ENCODE measurements around the gene EGFLAM. TPM values are rescaled to one million over a fixed set of nuclear protein-coding genes. Genes with fewer than 3 reads are reported as not detected.

The EGFLAM gene
- total and polyA plus RNA-seq, 10 of the 15 experiments (the other 5 are each of a cell fraction or from before 2014, with no cell fraction given), result 0.37 TPM; not detected in 9

GRCh38 chr5:38403406-38403805 lies 145.0 kb downstream of the EGFLAM start:
- no peak overlapping the region for H3K27ac ChIP-seq (ENCODE audit: control insufficient read depth, insufficient read depth)
- no peaks in the 10 kb centered on the region for H3K36me3 ChIP-seq (ENCODE audit: control insufficient read depth in 2 of 2, insufficient read depth in 2 of 2, low read length in 1 of 2)
- RAD21 ChIA-PET (ENCODE audit: unreplicated experiment), result no interaction called here
- SMC1A ChIA-PET (ENCODE audit: uncharacterized antibody, unreplicated experiment), result no interaction called here
- ATAC-seq (no peak), FAIRE-seq (no peak), DNase-seq (ENCODE audit: low read depth, low spot score) (no peak)
- CTCF ChIA-PET, result no interaction called here
- H3K9me3 ChIP-seq (replicated peaks; ENCODE audit: control insufficient read depth, insufficient read depth, low read length), result no peaks in the 10 kb centered on the region
- H3K9ac ChIP-seq (ENCODE audit: control insufficient read depth, insufficient read depth, low read length), result no peak overlapping the region
- in situ Hi-C loops (cut with MboI), result no loop called here
- H3K4me1 ChIP-seq (ENCODE audit: control insufficient read depth, insufficient read depth, low read length), result no peaks in the 10 kb centered on the region
- no peak overlapping the region for H3K4me3 ChIP-seq
- no peak for TF ChIP-seq JUND (IDR thresholded peaks at IDR 0.05; ENCODE audit: low read depth, low read length)
- peaks cover 0 to 5% of the 10 kb centered on the region in 2 experiments; a peak in 2 of 4 replicates for H3K27me3 ChIP-seq (replicated peaks in 1 of 2; ENCODE audit: control insufficient read depth in 2 of 2, insufficient read depth in 2 of 2, low read length in 1 of 2)
- no TSS peak for BruUV-seq (replicated peaks)
- no peaks in the 10 kb centered on the region for H4K20me1 ChIP-seq (ENCODE audit: control insufficient read depth, insufficient read depth)
- POLR2A ChIA-PET, result no interaction called here
- intact Hi-C loops (cut with micrococcal nuclease; ENCODE audit: unreplicated experiment), result no loop called here
- H3K79me2 ChIP-seq (ENCODE audit: control insufficient read depth, insufficient read depth, low read length), result no peaks in the 10 kb centered on the region
- H2AFZ ChIP-seq (ENCODE audit: control insufficient read depth, low read depth, low read length), result no peak overlapping the region
- 13% methylated on average over 5 of the region's 5 CpGs for WGBS (ENCODE audit: insufficient coverage, insufficient replicate concordance, low lambda C conversion rate, missing lambda C conversion rate)
- H3K4me2 ChIP-seq (ENCODE audit: control insufficient read depth, insufficient read depth), result no peak overlapping the region

- SMC1A ChIA-PET (ENCODE audit: uncharacterized antibody, unreplicated experiment), result no interaction called here
- no peaks in the 10 kb centered on the region for H3K9me3 ChIP-seq (replicated peaks; ENCODE audit: control insufficient read depth, insufficient read depth, low read length)
- ATAC-seq (no peak), DNase-seq (ENCODE audit: low read depth, low spot score) (no peak), FAIRE-seq (no peak)
- intact Hi-C loops (cut with micrococcal nuclease; ENCODE audit: unreplicated experiment), result loop anchor here (2.0 kb wide), 1 partner anchor 195 kb away; no protein-coding TSS in a partner anchor
- no peaks in the 10 kb centered on the region for H4K20me1 ChIP-seq (ENCODE audit: control insufficient read depth, insufficient read depth)
- WGBS (ENCODE audit: insufficient coverage, insufficient replicate concordance, low lambda C conversion rate, missing lambda C conversion rate), result 9% methylated on average over 6 of the region's 6 CpGs
- H3K9ac ChIP-seq (ENCODE audit: control insufficient read depth, insufficient read depth, low read length), result no peak overlapping the region
- H3K36me3 ChIP-seq (ENCODE audit: control insufficient read depth in 2 of 2, insufficient read depth in 2 of 2, low read length in 1 of 2), result no peaks in the 10 kb centered on the region
- CTCF ChIA-PET, result interaction anchor here (0.8 kb wide), 1 partner anchor 21 kb away, joined by 3 read pairs; no protein-coding TSS in a partner anchor
- H3K4me1 ChIP-seq (ENCODE audit: control insufficient read depth, insufficient read depth, low read length), result no peaks in the 10 kb centered on the region
- TF ChIP-seq SUZ12 (IDR thresholded peaks at IDR 0.05; ENCODE audit: unreplicated experiment) (no peak), SMAD5 (IDR thresholded peaks at IDR 0.05; ENCODE audit: low read depth) (no peak), MEF2A (IDR thresholded peaks at IDR 0.05; ENCODE audit: insufficient read depth, low read depth, low read length) (no peak), NFIC (IDR thresholded peaks at IDR 0.05; ENCODE audit: low read depth, low read length) (no peak), HCFC1 (IDR thresholded peaks at IDR 0.05; ENCODE audit: low read length) (no peak)
- no peak overlapping the region for H3K27ac ChIP-seq (ENCODE audit: control insufficient read depth, insufficient read depth)
- no peaks in the 10 kb centered on the region for H3K79me2 ChIP-seq (ENCODE audit: control insufficient read depth, insufficient read depth, low read length)
- H3K27me3 ChIP-seq (replicated peaks in 1 of 2; ENCODE audit: control insufficient read depth in 2 of 2, insufficient read depth in 2 of 2, low read length in 1 of 2), result peaks cover 0 to 5% of the 10 kb centered on the region in 2 experiments; a peak in 2 of 4 replicates
- H3K4me2 ChIP-seq (ENCODE audit: control insufficient read depth, insufficient read depth), result no peak overlapping the region
- no peak overlapping the region for H2AFZ ChIP-seq (ENCODE audit: control insufficient read depth, low read depth, low read length)
- no TSS peak for BruUV-seq (replicated peaks)
- in situ Hi-C loops (cut with MboI), result no loop called here
- POLR2A ChIA-PET, result no interaction called here
- RAD21 ChIA-PET (ENCODE audit: unreplicated experiment), result no interaction called here
- H3K4me3 ChIP-seq, result no peak overlapping the region
Measured at GRCh38 chr5:38403877-38404635, 145.7 kb downstream of the EGFLAM start.

Data from GM12878 (cell line).